Head of caudate nucleus (tissue), 42 donors: Measurements from ENCODE around the gene ARHGAP4.
A peak's percentile ranks its signal among the peaks of the same experiment; 100 is the strongest.

ENCODE experiments used
- DNase-seq, 42 donors: peaks; one replicate each; pipeline versions ENCODE4 v3.0.0 to v3.0.0-alpha.2; 2020 to 2021; ENCODE audit warnings: mixed read lengths in 7 of 42
- intact Hi-C: fragments of 100-400 bp; cut with DNase I; formaldehyde crosslinking; loops from one replicate; pipeline ENCODE4 v1.15.0; 2022

The ARHGAP4 gene

DNA sequence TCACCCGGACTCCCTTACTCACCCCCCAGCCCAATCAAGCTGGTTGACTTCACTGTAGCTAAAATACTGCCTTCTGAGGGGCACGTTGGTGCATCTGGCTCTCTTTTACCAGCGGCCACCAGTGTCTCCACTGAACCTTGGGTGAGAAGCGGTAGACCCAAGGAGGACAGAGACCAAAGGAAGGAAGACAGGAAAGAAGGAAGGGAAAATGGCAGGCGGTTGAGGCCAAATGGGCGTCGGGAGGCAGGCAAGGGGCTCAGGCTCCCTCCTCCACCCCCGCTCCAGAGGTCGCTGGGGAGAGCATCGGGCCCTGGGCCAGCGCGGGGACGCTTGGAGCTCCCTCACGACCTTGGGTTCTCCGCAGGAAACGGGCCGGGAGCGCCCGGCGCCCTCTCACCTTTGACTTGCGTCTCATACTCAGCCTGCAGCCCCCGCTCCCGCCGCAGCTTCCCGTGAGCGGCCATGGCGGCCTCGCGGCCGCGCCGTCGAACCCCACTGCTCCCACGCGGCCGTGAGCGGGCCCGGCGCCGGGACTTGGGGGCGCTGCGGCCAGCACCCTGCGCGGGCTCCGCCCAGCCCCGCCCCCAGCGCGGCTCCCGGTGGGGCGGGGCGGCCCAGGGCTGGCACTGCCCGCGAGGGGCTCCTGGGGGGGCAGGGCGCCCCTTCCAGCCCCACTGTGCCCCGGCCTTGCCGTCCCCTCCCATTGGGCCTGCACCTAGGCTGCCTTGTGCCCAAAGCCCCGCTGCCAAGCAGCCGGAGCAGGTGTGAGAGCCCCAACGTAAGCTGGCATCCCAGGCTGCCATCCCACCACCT is at the start of gene ARHGAP4:
TSS of gene ARHGAP4 (minus strand) at position 526 of the 813 bp plus-strand sequence. CDS start at position 464, 62 bp downstream.
- DNase-seq, result no peak
- intact Hi-C loops, result no loop called here

DNA sequence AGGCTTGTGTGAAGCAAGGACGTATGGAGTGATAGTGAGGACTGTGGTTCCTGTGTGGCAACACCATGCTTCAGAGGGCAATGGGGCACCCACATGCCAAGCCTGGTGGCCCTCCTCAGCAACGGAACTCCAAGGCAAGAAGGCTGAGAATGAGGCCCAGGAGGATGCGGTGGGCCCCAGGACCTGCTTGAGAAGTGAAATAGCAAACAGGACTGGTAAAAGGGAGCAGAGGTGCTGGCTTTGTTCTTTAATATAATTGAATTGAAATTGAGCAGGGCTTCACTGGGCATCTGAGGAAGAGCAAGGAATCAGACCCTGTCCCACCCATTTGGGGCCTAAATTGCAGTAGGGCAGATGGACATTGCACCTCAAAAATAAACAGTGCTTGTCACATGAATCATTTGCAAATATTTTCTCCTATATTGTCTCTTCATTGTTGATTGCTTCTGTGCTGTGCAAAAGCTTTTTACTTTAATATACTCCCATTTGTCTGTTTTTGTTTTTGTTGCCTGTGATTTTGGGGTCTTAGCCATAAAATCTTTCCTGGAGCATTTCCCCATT is 48.7 kb upstream of the ARHGAP4 start:
- intact Hi-C loops, result loop anchor here (5.0 kb wide), 1 partner anchor 122 kb away; the partner anchor contains the start of gene MECP2
- no peak for DNase-seq

DNA sequence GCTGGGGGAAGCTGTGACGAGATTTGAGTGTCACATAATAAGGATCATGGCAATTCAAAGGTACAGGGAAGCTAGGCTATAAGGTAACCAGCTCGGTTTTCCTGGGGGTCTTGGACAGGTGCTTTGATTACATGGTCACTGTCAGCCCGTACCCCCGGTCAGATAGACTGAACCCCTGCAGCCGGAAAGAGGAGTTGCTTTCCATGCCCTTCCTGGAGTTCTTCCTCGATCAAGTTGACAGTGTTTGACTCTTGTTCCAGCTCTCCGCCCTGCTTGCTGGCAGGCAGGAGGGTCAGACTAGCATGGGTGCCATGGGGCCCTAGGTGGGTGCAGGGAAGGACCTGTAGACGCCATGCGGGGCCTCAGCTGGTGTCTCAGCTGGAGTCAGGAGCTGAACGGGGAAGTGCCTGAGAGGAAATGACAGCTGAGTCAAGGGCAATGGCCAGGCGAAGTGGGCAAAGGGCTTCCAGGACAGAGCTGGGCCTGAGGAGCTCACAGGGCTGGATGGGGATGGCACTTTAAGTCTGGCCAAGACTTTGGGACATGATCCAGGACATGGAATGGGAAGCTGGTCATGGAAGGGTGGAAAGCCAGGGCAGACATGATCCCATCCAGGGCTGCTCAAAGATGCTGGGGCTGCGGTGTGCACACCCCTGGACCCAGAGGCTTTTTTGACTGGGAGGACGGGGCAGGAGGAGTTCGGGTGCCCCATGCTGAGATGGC is 48.1 kb upstream of the ARHGAP4 start:
- intact Hi-C loops, result loop anchor here (5.0 kb wide), 1 partner anchor 123 kb away; the partner anchor contains the start of gene MECP2
- no peak for DNase-seq

DNA sequence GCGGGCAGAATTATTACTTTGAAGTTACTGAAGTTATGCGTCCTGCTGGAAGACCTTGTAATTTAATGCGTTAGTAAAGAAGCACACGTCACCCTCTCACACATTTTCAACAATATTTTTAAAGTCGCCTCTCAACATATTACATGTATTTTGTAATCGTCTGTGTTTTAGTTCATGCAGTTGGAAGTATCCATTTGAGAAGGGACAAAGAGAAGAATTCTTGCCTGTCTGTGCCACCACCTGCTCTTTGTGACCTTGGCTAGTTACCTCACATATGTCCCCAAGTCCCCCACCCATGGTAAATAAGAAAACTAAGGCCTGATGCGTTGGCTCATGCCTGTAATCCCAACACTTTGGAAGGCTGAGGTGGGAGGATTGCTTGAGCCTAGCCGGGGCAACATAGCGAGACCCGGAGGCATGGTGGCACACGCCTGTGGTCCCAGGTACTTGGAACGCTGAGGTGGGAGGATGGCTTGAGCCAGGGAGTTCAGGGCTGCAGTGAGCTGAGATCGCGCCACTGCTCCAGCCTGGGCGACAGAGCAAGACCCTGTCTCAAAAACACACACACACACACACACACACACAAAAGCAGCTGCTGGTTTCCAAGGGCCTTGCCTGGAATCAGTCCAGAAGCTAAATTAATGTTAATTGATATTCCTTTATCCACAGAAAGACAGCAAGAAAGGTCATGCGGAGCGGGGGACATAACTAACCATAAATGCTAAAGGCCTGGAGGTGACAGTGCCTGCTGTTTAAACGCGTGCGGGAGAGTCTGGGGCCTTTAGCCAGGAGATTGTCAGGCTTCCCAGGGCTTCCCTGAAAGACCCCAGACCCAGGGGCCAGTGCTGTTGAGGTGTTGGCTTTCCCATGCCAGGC is 47.3 kb upstream of the ARHGAP4 start:
- no peak for DNase-seq

DNA sequence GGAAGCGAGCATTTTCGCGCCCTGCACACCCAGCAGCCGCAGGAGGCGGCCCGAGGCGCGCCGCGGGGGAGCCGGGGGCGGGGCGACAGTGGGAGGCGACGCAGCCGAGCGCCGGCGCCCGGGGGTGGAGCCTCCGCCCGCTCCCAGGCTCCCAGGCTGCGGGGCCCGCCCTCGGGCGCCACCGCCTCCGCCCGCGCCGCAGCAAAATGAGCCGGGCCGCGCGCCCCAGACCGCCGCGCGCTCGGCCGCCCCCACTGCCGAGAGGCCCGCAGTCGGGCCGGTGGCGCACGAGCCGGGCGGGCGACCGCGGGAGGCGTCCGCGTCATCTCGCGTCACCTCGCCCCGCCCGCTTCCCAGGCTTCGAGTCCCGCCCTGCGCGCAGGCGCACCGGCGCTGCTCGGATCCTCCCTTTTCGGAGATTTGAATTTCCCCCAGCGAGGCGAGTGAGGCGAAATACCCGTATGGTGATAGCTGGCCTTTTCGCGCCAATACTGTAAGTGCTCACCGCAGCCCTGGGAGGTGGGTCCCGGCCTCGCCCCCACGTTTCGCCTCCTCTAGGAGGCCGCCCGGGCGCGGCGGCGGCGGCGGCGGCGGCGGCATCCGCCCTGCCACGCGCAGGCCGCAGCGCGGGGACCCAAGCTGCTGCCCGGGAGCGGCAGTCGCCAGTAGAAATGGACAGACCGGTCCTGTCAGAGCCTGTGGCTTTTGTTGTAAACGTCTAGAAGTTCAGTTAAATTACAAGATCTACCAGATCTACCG is 46.5 kb upstream of the ARHGAP4 start, which contains the start of gene TMEM187:
TSS of gene TMEM187 (plus strand) at position 387 of the 759 bp plus-strand sequence. CDS start 9,309 bp downstream, outside the sequence.
- intact Hi-C loops, result loop anchor here (5.0 kb wide), 1 partner anchor 125 kb away; the partner anchor contains the start of gene MECP2
- DNase-seq, result peak; percentile 64 to 93 (median 87)

More for the DNA sequence above, 47.3 kb upstream of the ARHGAP4 start:
- intact Hi-C loops, result loop anchor here (5.0 kb wide), 1 partner anchor 124 kb away; the partner anchor contains the start of gene MECP2

DNA sequence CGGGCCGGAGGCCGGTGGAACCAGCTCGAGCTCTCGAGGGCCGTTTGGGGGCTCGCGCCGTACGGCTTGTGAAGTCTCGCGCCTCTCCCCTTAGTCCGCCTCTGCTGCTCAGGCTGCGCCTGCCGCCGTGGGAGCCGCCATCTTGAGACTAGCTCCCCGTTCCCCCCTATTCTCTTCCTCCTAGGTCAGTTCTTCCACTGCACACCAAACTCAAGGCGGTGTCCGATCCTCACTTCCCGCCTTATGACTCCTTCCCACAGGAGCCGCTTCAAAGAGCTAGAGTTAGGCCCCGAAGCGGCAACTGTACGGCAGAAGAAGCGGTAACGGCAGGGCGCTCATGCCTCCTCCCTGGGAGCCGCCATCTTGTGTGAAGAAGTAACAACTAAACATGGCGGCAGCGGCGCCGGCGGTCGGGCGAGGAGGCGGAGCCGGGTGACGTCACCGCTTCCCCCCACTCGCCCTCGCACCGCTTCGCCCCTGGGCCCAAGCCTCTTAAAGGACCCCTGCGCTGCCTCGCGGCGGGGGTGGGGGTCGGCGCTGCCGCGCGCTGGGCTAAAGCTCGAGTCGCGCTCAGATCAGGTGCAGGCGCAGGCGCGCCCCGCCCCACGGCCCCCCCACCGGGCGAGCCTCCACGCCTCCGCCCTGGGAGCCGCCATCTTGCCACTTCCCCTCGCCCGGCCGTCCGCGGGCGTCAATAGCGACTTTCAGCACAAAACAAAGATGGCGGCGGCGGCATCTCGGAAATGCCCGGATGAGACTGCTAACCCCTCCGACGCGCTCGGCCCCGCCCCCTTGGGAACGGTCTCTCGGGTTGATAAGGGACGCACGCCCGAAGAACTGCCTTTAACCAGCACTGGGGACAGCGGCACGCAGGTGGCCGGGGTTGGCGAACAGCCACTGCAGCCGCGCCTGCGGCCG is 45.6 kb upstream of the ARHGAP4 start, which contains the start of gene HCFC1:
TSS of gene HCFC1 (minus strand) at position 369 of the 918 bp plus-strand sequence. CDS start 978 bp downstream, outside the sequence.
- DNase-seq, result peak; percentile 71 to 95 (median 90)
- intact Hi-C loops, result loop anchor here (5.0 kb wide), 1 partner anchor 126 kb away; the partner anchor contains the start of gene MECP2

DNA sequence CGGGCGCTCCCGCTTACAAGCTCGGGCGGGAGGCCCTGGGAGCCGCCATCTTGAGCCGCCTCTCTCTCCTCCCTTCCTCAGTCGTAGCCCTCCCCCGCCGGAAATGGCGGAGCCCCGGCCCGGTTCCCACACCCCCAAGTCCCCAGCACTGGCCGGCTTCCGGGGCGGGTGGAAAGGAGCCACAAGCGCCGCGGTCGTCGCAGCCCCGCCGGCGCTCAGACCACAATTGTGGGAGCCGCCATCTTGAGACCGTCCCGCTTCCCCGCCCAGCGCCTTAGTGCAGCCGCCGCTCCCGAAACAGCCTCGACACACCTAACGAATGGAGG is 45.0 kb upstream of the ARHGAP4 start:
- intact Hi-C loops, result loop anchor here (5.0 kb wide), 1 partner anchor 126 kb away; the partner anchor contains the start of gene MECP2

DNA sequence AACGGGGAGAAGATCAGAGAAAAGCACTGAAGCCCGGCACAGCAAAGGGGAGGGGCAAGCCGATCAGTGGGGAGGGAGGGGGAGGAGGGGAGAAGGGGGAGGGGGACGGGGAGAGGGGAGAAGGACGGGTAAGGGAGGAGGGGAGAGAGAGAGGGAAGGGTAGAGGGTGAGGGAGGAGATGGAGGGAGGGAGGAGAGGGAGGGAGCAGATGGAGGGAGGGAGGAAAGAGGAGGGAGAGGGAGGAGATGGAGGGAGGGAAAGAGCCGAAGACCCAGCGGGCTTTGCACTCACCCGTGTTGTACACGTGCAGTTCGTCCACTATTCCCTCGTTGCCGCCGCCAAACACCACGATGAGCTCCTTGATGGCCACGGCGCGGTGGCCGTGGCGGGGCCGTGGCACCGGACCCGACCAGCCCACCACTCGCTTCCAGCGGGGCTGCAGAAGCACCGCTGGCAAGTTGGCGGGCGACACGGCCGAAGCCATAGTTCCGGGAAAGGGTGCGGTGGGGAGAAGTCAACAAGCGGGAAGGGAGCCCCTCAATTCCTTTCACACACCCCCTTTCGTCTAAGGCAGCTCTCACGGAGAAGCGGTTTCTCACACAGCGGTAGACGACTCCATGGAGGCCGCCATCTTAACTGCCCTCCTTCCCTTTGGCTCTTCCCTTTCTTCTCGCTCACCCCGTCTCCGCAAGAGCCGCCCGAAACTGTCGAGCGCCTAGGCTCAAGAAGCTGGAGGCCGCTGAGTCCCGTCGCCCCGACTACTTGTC is 44.5 kb upstream of the ARHGAP4 start:
- intact Hi-C loops, result loop anchor here (5.0 kb wide), 1 partner anchor 127 kb away; the partner anchor contains the start of gene MECP2
- DNase-seq, result peak in 36 of 42 donors; percentile 26 to 83 (median 53)

More for the DNA sequence above, 45.0 kb upstream of the ARHGAP4 start:
- DNase-seq, result peak; percentile 65 to 97 (median 92)

DNA sequence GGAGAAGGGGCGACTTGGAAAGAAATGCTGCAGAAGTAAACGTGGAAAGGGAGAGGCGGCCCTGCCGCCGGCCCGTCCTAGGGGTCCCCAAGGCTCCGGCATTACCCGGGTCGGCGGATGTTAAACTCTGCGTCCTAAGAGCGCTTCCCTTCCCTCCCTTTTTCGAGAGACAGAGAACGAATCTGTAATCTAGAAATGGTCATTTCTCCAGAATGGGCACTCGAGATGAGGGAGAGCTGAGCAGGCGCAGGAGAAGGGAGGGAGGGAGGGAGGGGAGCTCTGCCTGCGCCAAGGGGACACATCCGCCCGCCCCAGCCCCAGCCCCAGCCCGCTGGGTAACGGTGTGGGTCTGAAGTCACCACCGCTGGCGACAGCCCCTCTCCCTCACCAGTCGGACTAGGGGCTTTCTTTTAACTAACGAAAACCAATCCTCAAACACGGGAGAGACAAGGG is 43.9 kb upstream of the ARHGAP4 start:
- peak in 36 of 42 donors; percentile 15 to 80 (median 51) for DNase-seq
- intact Hi-C loops, result loop anchor here (5.0 kb wide), 1 partner anchor 127 kb away; the partner anchor contains the start of gene MECP2

DNA sequence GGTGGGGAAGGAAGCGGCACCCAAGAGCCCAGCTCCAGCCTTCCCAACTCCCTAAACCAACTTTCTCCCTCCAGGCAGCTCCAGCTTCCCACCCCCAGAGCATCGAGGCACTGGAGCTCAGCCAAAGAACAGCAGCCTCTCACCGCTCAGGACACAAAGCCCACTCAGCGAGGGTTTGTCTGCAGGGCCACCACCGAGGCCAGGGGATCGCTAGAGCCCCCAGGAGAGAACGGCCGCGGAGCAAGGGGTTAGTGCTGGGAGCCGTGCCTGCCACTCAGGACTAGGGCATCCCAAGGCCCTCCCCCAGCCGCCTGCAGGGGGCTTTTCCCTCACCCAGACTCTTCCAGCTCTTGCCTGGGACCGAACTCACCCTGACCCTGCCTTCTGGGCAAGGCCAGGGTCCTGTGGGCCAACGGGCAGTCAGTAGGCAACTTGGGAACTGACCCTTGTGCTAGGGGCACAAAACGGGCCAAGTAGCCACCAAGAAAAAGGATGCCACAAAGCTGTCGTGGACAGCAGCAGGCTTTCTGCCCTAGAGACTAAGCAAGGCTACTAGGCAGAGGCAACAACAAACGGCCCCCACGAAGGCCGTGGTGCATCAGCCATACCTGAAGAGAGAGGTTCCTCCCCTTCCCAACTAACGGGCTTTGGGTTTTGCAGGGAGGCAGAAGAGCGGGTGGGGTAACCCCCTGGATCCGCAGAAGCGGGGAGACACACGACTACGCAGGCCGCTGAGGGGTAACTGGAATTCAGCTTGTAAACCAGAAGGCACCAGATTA is 43.2 kb upstream of the ARHGAP4 start:
- intact Hi-C loops, result no loop called here
- peak in 2 of 42 donors; percentile 21 to 39 for DNase-seq

DNA sequence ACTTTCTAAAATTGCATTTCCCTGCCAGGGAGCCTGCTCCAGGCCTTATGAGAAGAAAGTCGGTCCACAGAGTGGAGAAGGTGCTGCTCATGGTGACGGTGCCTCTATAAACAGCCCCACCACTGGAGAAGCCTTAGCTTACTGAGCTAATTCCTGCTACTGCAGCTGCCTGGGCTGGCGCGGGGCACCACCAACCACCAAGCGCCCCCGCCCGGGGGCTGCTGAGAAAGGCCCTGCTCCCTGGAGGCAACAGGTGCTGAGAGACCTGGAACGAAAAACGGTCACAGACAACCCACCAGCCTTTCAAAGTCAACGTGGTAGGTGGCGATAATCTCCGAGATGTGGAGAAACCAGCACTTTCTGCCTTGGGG is 42.7 kb upstream of the ARHGAP4 start:
- peak in 28 of 42 donors; percentile 28 to 74 (median 49) for DNase-seq
- intact Hi-C loops, result no loop called here

DNA sequence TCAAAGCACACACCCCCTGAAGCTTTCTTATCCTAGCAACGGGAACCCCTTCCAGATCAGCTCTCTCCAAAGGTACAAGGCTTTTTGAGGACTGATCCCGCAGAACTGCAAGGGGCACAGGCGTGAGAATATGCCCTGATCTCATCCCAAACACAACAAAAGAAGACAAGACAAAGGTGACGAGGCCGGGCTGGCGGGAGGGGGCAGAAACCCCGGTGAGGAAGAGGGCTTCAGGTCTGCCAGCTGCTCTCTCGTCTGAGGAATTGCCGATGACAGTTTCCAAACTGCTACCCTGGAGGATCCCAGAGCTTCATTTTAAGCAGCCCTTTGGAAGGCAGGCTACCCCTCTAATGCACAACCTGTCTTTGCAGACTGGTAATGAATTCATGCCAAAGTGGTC is 42.2 kb upstream of the ARHGAP4 start:
- DNase-seq, result no peak
- intact Hi-C loops, result no loop called here

DNA sequence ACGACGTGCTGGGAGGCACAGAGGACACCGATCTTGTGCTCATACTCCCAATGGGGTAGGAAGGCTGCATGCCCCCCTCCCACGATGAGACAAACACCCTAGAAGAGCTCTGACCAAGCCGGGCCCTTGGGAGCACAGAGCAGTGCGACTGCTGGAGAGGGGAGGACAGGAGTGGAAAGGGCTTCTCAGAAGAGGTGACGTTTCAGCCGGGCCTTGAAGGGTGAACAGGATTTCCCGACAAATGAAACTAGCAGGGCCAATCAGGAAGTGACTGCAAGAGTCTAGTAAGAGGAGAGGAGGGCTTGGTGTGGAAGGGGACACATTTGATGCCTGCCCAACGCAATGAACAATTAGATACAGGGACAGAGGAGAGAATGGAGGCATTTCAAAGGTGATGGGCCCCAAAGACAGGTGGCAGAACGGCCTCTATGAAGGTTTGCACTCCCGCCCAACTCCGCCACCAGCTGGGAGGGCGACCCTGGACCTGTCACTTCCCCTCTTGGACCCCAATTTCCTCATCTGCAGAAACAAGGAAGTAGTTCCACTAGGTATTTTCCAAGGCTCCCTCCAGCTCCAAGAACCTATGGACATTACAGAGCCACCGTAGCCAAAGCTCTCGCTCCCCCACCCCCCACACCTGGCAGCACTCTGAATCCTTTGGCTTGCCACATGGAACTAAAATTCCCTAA is 41.6 kb upstream of the ARHGAP4 start:
- intact Hi-C loops, result no loop called here
- no peak for DNase-seq
